ENCODE results near the gene SNUPN.
"Not testable (repeated sequence)": the region's sequence is repeated elsewhere in the genome, so short reads cannot be mapped to it uniquely, and the experiment has no call there.

SNUPN gene

DNA sequence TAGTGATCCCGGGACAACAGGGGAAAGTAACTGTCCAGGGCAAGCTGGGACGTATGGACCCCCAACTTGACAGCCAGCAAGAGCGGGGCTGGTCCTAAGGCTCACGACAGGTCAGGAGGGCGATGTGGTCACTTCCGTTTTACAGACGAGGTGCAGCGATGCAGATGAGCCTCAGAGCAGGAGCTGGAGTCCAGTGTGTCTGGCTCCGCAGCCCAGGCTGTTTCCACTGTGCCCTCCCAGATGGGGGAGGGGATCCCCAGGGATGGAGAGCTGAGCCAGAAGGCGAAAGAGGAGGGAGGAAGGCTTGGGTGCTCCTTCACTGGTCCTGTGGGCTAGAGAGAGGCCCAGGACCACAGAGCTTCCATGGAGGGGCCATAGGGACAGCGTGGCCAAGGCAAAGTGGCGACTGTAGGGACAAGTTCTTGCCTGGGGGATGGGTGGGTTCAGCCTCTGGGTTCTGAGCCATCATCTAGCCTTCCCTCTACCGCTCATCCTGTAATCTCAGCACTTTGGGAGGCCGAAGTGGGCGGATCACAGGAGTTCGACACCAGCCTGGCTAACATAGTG lies 27.9 kb upstream of the SNUPN start:
- no peak for DNase-seq

DNA sequence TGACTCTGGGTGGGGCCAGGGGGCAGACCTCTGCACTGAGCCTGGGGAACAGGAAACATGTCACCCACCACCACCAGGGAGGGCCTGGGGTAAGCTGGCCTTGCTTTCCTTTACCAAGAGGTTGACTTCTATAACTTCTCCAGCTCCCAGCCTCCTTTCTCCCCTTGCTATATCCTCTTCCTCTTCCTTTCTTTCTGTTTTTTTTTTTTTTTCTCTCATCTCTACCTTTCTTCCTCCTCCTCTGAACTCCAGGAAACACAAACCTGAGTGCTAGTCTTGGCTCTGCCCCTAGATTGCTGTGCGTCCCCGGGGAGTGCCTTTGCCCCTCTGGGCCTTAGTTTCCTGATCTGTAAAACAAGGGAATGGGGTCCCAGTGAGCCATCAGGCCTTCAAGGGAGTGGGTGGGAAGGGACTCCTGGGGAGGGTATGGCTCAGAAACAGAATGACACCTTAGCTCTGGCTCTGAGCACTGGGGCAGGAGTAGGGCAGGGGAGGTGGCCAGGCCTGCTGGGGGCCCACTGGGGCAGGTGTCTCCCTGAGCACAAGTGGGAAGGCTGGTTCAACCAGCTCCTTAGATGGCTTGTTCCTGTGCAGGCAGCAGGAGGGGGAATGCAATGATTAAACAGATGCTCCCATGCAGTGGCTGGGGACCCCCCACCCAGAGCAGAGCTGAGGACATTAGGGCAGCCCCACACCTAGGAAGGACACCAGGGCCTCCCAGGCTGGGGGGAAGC lies 26.5 kb upstream of the SNUPN start:
- no peak for DNase-seq

DNA sequence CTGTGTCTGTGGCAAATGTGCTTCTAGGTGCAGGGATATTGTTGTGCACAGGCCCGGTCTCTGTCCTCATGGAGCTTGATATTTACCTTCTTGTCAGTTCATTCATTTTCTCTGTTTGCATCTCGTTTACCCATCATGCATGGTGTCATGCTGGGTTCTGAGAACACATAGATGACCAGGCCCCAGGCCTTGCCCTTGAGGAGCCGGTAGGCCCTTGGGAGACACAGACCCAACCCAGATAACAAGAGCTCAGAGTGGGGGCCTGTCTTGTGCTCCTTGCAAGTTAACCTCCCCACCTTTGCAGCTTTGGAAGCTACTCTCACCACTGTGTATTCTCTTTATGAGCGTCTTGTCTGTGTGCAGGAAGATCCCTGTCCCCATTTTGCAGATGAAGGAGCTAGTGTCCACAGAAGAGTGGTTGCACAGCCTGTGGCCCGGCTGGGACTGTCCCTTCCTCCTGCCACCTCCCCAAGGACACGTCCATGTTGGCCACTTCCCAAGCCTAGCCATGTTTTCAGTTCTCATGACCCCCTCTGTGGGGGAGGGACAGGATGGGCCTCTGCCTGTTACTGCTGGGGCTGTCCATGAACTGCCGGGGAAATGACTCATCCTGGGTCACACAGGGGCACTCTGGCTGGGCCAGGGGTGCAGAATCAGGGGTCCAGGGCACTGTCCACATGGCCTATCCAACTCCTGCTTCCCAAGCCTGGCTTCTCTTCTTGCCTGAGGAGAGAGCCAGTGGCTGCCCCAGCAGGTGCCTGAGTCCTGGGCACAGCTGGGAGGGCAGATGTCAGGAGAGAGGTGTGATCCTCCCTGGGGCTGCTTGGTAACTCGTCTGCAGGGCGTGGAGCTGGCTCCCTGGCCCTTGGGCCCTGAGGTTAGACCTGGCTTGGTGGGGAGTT lies 25.6 kb upstream of the SNUPN start:
- DNase-seq, result no peak

DNA sequence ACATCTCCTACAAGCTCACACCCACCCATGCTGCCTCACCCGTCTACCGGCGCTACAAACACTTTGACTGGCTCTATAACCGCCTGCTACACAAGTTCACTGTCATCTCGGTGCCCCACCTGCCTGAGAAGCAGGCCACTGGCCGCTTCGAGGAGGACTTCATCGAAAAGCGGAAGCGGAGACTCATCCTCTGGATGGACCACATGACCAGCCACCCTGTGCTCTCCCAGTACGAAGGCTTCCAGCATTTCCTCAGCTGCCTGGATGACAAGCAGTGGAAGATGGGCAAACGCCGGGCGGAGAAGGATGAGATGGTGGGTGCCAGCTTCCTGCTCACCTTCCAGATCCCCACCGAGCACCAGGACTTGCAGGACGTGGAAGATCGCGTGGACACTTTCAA lies 24.3 kb upstream of the SNUPN start:
- DNase-seq, result no peak

DNA sequence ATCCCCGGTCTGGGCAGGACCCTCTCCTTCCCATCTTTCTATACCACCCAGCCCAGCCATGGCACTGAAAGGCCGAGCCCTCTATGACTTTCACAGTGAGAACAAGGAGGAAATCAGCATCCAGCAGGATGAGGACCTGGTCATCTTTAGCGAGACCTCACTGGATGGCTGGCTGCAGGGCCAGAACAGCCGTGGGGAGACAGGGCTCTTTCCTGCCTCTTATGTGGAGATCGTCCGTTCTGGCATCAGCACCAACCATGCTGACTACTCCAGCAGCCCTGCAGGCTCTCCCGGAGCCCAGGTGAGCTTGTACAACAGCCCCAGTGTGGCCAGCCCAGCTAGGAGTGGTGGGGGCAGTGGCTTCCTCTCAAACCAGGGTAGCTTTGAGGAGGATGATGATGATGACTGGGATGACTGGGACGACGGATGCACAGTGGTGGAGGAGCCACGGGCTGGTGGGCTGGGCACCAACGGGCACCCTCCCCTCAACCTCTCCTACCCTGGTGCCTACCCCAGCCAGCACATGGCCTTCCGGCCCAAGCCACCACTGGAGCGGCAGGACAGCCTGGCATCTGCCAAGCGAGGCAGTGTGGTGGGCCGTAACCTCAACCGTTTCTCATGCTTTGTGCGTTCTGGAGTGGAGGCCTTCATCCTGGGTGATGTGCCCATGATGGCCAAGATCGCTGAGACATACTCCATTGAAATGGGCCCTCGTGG lies 23.7 kb upstream of the SNUPN start:
- no peak for DNase-seq

DNA sequence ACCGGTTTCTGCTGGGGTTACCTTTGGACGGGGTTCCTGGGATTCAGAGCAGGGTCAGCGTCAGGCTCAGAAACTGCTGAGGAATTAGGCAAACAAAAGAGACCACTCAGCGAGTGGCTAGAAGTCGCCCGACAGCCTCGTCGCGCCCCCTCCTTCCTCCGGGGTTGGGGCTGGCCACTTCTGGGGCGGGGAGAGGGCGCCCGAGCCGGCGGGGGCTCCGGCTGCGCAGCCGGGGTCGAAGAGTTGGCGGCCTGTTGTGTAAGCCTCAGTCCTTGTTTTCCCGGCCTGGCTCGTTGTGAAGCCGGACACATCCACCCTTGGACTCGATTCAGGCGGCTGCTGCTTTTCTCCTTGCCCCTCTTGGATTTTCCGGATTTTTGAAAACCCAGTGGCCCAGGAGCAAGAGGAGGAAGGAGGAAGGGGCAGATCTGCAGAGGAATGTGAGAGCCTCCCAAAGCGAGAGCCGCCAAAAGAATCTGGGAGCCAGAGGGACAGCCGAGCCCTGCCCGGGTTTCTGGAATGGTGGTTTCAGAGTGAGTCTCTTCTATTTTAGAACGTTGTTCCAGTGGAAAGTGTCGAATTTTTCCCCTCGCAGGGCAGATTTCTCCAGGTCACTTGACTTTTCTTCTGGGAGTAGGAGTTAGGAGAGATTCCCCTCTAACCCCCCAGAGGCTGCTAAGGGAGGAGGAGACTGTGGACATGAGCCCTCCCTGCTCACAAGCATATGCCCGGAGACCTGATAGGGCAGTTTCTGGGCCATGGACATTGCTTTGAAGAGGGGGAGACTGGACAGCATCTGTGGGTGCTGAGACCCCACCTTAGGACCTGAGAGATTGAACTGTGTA lies 22.9 kb upstream of the SNUPN start:
- DNase-seq, result no peak

DNA sequence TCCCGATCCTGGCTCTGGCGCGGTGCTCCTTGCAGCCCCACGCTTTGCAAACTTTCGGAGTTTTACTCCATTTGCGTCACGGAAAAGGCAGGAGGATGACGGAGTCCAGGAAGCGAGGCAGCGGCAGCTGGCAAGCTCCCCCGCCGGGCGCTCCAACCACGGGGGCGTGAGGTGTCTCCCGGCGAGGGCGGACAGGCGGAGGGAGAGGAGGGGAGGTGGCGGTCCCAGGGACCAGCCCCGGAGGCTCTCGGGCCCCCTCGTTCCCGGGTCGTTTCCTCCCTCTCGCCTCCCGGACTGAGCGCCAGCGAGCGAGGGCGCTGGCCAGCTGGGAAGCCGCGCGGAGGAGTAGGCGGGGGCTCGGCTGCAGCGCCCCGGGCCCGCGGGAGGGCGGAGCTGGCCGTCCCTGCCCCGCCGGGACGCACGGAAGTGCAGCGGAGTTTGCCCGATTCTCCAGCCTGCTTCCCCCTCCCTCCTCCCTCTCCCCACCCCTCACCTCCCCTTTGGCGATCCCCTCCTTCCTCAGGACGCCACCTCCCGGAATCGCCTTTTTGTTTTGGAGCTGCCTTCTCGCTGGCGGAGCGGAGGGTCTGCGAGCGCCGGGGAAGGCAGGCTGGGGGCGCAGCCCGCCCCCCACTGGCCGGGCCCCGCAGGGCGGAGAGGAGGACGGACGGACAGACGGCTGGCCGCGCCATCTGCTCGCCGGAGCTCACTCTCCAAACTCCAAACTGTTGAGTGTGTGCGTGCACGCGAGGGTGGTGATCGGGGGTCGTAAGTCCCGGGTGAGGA lies 22.0 kb upstream of the SNUPN start, which contains the start of gene SNX33:
Gene SNX33 (plus strand): TSS at position 543 of the 786 bp plus-strand sequence. CDS start 1,191 bp downstream, outside the sequence.
- DNase-seq, result peak; percentile 53

DNA sequence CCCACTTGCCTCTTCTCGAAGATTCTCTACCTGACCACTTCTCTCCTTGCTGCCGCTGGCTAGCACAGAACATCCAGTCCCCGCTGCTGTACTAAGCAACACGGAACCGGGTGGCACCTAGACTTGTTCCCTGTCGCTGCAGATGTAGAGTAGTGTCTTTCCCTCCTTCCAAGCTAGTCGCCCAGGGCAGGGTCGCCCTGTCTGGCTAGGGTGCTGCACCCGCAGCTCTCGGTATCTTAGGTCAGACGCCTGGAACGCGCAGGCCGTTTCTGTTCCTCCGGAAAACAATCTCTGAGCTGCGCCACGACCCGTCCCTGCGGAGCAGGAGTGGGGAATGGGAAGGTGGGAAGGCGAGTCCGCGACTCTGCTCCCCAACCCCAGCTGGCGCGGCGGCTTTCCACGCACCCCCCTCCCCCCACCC lies 21.4 kb upstream of the SNUPN start:
- no peak for DNase-seq

DNA sequence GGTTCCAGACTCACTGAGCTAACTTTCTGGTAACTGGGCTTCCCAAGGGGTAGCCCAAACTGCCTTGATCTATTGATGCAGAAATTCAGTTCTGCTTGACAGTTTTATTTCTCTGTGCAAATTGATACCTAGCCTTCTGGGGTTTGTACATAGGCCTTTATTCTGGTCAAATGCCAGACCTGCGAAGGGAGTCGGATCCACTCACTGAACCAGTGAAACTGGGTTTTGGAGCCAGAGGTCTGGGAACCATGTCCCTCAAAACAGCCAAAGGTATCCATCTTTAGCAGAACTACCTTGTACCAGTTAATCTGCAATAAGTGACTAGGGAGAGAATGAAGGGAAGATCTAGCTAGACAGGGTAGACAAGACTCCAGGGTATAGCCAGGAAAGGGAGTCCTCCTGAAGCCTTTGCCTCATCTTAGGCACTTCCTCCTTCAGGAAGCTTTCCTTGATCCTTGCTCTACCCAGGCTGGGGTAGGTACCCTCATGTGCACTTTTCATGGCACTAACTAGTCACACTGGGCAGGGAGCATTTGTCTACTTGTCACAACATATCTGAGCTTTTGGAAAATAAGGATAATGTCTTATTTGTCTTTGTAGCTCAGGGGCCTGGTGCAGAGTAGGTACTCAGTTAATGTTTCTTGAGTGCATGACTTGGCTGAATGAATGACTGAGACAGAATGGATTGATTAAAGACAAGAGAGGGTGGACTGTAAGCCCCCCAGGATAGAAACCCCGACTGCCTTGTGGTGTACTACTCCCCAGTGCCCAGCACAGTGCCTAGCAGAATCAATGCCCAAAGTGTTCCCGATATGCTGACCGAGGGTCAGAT lies 20.8 kb upstream of the SNUPN start:
- no peak for DNase-seq

DNA sequence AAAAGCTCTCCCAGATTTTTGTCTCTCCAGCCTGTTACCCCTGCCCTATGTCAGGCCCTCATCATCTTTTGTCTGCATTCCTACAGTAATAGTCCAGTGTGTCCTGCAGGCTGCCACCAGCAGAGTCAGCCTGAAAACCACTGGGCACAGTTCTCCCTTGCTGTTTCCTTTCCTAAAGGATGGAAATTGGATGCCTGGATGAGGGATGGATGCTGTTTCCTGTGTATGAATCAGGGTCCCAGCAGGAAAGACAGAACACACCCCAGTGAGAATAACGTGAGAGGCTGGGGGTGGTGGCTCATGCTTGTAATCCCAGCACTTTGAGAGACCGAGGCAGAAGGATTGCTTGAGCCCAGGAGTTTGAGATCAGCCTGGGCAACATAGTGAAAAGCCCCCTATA lies 18.9 kb upstream of the SNUPN start:
- no peak for DNase-seq

DNA sequence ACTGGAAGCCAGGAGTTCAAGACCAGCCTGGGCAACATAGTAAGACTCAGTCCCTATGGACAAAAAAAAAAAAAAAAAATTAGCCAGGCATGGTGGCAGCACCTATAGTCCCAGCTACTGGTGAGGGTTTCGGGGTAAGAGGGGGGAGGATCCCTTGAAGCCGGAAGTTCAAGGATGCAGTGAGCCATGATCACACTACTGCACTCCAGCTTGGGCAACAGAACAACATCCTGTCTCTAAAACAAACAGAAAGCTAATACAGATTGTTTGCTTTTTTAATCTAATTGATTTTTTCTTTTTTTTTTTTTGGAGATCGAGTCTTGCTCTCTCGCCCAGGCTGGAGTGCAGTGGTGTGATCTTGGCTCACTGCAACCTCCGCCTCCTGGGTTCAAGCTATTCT lies 16.1 kb upstream of the SNUPN start:
- DNase-seq, result no peak

DNA sequence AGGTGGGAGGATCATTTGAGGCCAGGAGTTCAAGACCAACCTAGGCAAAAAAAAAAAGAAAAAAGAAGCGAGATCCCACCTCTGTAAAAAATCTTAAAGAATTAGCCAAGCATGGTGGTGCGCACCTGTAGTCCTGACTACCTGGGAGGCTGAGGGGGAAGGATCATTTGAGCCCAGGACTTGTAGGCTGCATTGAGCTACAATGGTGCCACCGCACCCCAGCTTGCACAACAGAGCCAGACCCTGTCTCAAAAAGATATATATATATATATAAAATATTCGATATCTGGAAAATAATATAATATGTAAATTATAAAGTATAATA lies 15.6 kb upstream of the SNUPN start:
- DNase-seq, result no peak

DNA sequence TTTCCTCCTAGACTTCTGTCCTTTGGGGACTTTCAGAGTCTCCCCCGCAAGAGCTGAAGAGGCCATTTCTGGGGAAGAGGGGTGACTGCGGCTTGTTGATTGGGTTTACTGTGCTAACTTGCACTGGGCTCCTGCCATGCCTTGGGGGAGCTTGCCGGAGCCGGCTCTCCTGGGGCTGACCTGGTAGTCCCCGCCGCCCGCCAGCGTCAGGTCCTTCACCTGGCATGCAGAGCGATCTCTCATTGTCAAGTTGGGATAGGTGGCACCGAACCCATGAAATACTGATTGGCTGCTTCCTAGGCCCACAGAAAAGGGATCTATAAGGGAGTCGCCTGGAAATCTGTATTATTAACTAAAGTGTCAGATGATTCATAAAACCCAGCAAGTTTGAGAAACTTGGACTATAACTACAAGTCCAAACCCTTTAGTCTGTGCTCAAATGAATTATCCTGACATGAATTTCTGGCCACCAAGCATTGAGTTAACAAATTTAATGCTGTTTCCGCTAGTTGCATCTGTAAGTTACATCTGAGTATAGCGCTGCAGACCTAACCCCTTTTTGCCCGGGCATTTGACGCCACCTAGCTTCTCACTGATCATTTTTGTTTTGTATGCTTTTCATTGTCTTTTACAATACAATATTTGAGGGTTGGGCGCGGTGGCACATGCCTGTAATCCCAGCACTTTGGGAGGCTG lies 15.1 kb upstream of the SNUPN start:
- peak; percentile 27 for DNase-seq

DNA sequence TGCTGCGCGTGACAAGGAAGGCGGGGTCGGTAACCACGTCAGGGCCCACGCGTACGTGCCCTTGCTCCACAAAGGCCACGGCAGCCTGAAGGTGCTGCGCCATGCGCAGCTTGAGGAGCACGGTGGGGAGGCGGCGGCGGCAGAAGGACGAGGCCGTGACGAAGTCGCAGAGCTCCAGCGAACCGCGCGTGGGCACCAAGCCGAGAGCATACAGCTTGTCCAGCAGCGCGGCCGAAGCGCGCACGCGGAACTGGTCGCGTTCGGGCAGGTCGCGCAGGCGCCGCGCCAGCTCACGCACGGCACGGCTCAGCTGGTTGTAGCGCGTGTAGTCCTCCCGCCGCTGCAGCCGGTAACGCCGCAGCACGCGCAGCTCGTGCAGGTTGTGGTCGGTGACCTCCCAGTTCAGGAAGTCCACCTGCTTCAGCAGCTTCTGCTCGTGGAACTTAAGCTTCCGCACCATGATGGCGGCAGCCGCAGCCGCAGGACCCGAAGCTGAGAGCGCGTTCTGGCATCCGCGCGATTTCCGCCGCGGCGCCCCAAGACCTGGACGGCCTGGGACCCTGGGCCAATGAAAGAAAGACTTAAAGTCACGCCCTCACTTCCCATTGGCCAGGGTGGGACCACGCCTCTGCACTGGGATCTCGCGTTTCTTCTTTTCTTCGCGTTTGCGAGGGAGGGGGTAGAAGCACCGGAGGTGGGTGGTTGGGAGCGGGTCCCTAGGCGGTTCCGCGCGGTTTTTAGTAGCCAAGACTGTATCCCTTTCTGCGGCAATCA lies 14.4 kb upstream of the SNUPN start, which contains the start of gene IMP3:
Gene IMP3 (minus strand): TSS at position 516 of the 774 bp plus-strand sequence. CDS start 56 bp downstream, at position 460.
- DNase-seq, result peak; percentile 87

DNA sequence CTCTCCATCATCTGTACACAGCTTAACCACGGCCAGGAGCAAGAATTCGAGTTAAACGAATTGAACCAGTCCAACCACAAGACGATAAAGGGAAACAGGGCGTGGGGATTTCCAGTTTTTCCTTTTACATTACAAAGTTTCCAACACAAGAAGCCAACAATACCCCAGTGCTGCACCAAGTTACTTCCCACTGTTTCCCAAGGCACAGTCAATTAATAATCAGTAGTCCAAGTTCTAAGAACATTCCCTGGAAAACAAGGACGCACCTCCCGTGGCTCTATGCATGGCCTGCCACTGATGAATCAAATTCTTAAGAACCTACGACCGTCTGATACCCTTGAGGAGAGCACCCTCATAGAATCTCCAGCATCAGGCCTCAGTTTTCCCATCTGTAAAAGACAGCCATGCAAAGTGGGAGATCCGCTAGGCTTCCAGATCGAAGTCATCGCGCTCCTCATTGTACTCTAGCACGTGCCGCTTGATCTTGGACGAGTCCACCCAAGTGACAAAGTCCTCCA lies 13.7 kb upstream of the SNUPN start:
- DNase-seq, result no peak

DNA sequence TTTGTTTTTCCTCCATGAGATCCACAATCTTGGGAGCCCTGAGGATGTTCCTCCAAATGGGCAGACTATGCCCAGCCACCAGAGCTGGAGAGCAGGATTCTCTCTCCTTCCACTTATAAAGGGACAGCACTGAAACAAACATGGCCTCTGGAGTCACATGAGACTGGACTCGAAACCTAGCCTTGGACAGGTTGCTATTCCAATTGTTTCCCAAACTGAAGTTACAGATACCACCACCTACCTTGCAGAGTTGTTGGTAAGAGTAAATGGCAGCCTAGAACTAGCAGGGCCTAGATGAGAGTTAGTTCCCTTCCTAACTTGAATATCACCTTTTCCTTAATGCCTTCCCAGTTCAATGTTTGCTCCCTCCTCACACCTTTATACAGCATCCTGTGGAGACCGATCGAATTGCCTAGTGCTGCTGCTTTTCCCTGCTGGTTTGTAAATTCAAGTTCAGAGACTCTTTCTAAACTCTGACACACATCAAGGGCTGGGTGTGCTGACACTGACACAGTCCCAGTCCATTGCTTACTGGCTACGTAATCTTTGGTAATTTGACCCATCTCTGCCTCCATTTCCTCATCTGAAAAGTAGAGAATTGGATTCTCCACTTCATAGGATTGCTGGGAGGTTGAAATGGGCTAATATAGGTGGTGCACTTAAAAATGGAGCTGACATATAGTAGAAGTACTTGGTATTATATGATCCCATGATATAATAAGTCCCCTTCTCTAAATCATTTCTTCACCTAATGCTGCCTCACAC lies 11.9 kb upstream of the SNUPN start:
- DNase-seq, result no peak

DNA sequence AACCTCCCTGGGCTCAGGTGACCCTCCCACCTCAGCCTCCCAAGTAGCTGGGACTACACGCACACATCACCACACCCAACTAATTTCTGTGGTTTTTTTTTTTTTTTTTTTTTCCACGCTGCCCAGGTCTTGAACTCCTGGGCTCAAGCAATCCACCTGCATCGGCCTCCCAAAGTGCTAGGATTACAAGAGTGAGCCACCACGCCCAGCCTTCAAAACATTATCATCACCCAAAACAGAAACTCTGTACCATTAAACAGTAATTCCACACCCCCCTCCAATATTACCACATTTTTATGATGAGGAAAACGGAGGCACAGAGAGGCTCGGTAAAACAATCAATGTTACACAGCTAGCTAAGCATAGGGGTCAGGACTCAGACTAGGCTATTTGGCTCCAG lies 10.5 kb upstream of the SNUPN start:
- DNase-seq, result no peak

DNA sequence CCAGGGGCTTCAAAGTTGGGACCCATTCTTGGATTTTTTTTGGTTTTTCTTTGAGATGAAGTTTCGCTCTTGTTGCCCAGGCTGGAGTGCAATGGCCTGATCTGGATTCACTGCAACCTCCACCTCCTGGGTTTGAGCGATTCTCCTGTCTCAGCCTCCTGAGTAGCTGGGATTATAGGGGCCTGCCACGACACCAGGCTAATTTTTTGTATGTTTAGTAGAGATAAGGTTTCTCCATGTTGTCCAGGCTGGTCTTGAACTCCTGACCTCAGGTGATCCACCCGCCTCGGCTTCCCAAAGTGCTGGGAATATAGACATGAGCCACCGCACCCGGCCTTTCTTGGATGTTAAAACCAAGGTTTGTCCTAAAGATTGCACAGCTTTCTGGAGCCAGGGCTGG lies 8.4 kb upstream of the SNUPN start:
- DNase-seq, result not testable (repeated sequence)
